Measurements from ENCODE around the gene CSF2.

GRCh38 chr5:132057498-132058255 is 15.9 kb upstream of the CSF2 start:
- no peak for TF ChIP-seq CTCF (IDR thresholded peaks at IDR 0.05; ENCODE audit: low read depth, low read length, poor library complexity, severe bottlenecking)
- TF ChIP-seq EZH2phosphoT487 (IDR thresholded peaks at IDR 0.05; ENCODE audit: borderline replicate concordance, low read length), result no peak

Data from DOHH2 (cell line).